Activated naive CD8-positive, alpha-beta T cell (primary cell): Measurements from ENCODE around the gene KCNC4.
A peak's percentile ranks its signal among the peaks of the same experiment; 100 is the strongest.

ENCODE experiments used
- H3K27ac Mint-ChIP-seq: one replicate; pipeline ENCODE4 v1.8.0; 2021; ENCODE audit warnings: mixed read lengths
- H3K27me3 Mint-ChIP-seq: one replicate; pipeline ENCODE4 v1.8.0; 2021; ENCODE audit warnings: mixed read lengths
- H3K36me3 Mint-ChIP-seq: one replicate; pipeline ENCODE4 v1.8.0; 2021; ENCODE audit warnings: mixed read lengths
- H3K4me1 Mint-ChIP-seq: one replicate; pipeline ENCODE4 v1.8.0; 2021; ENCODE audit warnings: low read depth, mixed read lengths
- H3K4me3 Mint-ChIP-seq: one replicate; pipeline ENCODE4 v1.8.0; 2021; ENCODE audit warnings: mild to moderate bottlenecking, mixed read lengths
- H3K9me3 Mint-ChIP-seq: one replicate; pipeline ENCODE4 v1.8.0; 2021; ENCODE audit warnings: low read depth, mixed read lengths

Gene KCNC4

GRCh38 chr1:110214454-110215404, 4.6 kb downstream of the KCNC4 start:
- Mint-ChIP-seq H3K4me3 (no peak overlapping the region), H3K27ac (no peak overlapping the region), H3K9me3 (no peaks in the 10 kb centered on the region), H3K36me3 (no peaks in the 10 kb centered on the region), H3K4me1 (peaks cover 33% of the 10 kb centered on the region), H3K27me3 (no peaks in the 10 kb centered on the region)

DNA sequence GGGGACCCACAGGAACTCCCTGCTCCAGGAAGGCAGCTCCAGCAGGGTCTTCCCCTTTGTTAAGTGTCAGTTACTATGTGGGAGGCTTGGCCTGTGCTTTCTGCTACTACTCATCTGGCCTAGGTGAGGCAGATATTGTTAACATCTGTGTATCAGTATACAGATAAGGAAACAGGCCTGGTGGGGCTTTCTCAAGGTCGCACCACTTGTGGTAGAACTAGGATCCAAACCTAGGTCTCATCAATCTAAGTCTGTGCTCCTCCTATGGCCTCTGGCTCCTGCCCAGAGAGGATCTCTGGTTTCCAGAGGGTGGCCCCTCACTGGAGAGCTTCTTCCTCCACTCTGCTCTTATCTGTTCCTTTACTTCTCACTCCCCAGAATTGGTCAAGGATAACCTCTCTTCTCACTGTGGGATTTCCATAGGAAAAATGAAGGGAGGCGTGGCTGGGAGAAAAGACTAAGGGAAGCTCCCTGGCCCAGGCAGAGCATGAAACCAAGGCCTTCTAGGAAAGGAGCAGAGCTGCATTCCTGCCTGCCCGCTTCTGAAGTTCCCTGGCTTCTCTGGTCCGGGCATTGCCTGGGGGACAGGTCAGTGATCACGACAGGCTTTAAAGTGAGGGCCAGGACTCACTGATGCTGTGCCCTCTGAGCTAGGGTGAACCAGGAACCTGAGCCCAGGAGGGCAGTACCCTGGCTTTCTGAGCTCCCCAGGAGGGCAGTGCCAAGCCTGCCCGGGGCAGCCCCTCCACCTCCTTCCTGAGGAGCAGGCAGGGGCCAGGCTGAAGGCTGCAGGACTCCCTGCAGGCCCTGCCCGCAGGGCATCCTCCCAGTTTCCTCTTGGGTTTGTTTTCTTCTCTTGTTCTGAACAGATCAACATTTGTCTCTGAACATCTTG, 5.8 kb downstream of the KCNC4 start:
- no peak overlapping the region for H3K27ac Mint-ChIP-seq
- H3K4me3 Mint-ChIP-seq, result no peak overlapping the region
- H3K9me3 Mint-ChIP-seq, result no peaks in the 10 kb centered on the region
- no peaks in the 10 kb centered on the region for H3K36me3 Mint-ChIP-seq
- no peaks in the 10 kb centered on the region for H3K27me3 Mint-ChIP-seq
- H3K4me1 Mint-ChIP-seq, result peaks cover 33% of the 10 kb centered on the region

DNA sequence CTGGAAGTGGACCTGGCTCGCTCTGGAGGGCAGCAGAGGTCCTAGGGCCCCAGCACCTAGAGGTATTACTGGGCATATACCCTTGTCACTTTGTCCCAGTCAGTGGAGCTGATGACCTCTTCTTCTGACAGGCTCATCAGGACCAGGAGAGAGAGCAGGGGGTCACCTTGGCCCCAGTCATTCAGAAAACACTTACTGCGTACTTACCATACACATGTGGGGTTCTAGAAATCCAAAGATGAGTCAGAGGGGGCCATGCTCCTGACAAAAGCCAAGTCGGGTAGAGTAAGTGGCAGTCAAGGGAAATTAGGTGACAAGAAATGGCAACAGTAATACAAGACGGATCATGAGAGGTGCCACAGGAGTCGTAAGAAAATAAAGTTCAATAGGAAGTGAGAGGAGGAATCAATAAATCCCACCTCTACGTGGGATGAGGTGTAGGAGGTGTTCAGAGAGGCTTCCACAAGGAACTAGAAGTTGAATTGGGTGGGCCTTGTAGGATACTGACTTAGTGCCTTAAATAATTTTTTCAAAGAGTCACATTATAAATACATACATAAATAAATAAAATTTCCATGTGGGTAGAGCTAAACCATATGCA, 6.8 kb downstream of the KCNC4 start:
- Mint-ChIP-seq H3K4me1 (peaks cover 33% of the 10 kb centered on the region), H3K9me3 (no peaks in the 10 kb centered on the region), H3K4me3 (no peak overlapping the region), H3K36me3 (no peaks in the 10 kb centered on the region), H3K27ac (no peak overlapping the region), H3K27me3 (no peaks in the 10 kb centered on the region)

DNA sequence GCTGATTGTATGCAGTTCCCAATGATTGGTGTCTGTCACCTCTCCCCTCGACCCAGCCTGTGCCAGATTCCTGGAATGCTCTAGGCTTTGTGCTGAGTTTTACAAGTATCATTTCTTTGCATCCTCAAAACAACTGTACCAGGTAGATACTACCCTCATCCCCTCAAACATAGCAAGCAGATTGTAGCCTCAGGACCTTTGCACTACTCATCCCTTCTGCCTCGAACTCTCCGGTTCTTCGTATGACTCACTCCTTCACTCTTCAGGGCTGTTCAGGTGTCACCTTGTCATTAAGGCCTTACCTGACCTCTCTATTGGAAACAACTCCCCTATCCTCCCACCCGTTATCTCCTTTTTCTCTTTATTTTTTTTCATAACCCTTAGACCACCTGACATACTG, 8.0 kb downstream of the KCNC4 start:
- H3K27me3 Mint-ChIP-seq, result no peaks in the 10 kb centered on the region
- no peak overlapping the region for H3K4me3 Mint-ChIP-seq
- peak overlapping the region; percentile 1 for H3K27ac Mint-ChIP-seq
- H3K9me3 Mint-ChIP-seq, result no peaks in the 10 kb centered on the region
- no peaks in the 10 kb centered on the region for H3K36me3 Mint-ChIP-seq
- peaks cover 24% of the 10 kb centered on the region for H3K4me1 Mint-ChIP-seq

GRCh38 chr1:110218739-110219138, 8.6 kb downstream of the KCNC4 start:
- Mint-ChIP-seq H3K4me1 (peaks cover 18% of the 10 kb centered on the region), H3K36me3 (peaks cover 3% of the 10 kb centered on the region), H3K27me3 (no peaks in the 10 kb centered on the region), H3K9me3 (no peaks in the 10 kb centered on the region), H3K27ac (no peak overlapping the region), H3K4me3 (no peak overlapping the region)

- Mint-ChIP-seq H3K36me3 (peaks cover 6% of the 10 kb centered on the region), H3K27ac (no peak overlapping the region), H3K4me1 (peaks cover 10% of the 10 kb centered on the region), H3K27me3 (no peaks in the 10 kb centered on the region), H3K9me3 (no peaks in the 10 kb centered on the region), H3K4me3 (no peak overlapping the region)
Measured at GRCh38 chr1:110220324-110220723, 10.2 kb downstream of the KCNC4 start.

GRCh38 chr1:110221119-110221518, 11.0 kb downstream of the KCNC4 start:
- H3K4me3 Mint-ChIP-seq, result no peak overlapping the region
- H3K36me3 Mint-ChIP-seq, result peaks cover 6% of the 10 kb centered on the region
- H3K27me3 Mint-ChIP-seq, result no peaks in the 10 kb centered on the region
- no peaks in the 10 kb centered on the region for H3K9me3 Mint-ChIP-seq
- H3K27ac Mint-ChIP-seq, result no peak overlapping the region
- peaks cover 8% of the 10 kb centered on the region for H3K4me1 Mint-ChIP-seq

DNA sequence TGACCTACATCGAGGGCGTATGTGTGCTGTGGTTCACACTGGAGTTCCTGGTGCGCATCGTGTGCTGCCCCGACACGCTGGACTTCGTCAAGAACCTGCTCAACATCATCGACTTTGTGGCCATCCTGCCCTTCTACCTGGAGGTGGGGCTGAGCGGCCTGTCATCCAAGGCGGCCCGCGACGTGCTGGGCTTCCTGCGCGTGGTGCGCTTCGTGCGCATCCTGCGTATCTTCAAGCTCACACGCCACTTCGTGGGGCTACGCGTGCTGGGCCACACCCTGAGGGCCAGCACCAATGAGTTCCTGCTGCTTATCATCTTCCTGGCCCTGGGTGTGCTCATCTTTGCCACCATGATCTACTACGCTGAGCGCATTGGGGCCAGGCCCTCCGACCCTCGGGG, 13.0 kb downstream of the KCNC4 start:
- Mint-ChIP-seq H3K4me1 (no peaks in the 10 kb centered on the region), H3K36me3 (peaks cover 6% of the 10 kb centered on the region), H3K27ac (no peak overlapping the region), H3K27me3 (no peaks in the 10 kb centered on the region), H3K4me3 (no peak overlapping the region), H3K9me3 (no peaks in the 10 kb centered on the region)

DNA sequence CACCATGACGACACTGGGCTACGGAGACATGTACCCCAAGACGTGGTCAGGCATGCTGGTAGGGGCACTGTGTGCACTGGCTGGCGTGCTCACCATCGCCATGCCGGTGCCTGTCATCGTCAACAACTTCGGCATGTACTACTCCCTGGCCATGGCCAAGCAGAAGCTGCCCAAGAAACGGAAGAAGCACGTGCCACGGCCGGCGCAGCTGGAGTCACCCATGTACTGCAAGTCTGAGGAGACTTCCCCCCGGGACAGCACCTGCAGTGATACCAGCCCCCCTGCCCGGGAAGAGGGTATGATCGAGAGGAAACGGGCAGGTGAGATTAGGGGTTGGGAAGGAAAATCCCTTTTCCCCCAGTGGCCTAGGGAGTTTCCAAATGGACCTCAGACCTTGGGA, 13.5 kb downstream of the KCNC4 start:
- Mint-ChIP-seq H3K4me1 (no peaks in the 10 kb centered on the region), H3K27me3 (no peaks in the 10 kb centered on the region), H3K4me3 (no peak overlapping the region), H3K9me3 (no peaks in the 10 kb centered on the region), H3K36me3 (peaks cover 6% of the 10 kb centered on the region), H3K27ac (no peak overlapping the region)

DNA sequence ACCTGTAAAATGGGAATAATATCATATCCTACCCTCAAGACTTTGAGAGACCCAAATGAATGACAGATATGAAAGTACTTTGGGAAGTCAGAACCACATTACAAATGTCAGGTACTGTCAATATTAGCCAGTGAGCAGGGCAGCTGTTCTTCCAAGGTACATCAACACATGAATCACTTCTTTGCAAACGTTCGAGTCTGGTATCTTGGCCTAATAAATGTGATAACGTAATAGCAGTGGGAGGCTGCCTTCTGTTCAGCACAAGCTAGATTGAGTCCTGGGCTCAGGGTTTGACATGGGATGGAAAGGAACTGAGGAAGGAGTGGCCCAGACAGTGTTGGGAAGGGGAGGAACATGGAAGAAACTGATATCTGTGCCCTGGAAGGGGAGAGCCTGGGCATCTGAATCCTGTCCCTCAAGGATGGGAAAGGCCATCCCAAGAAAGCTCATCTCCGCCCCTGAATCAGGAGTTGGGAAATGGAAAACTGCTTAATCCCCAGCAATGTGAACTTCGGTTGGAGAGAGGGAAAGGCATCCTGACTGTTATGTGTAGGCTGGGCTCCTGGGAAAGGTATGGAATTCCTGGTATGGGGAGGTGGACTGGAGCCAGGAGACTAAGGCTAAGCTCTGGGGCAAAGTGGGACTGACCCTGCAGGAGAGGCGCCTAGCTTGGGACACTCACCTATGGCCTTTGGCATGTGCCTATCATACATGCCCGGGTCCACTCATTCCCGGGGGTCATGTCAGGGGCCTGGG, 14.3 kb downstream of the KCNC4 start:
- no peak overlapping the region for H3K4me3 Mint-ChIP-seq
- no peak overlapping the region for H3K27ac Mint-ChIP-seq
- no peaks in the 10 kb centered on the region for H3K4me1 Mint-ChIP-seq
- peaks cover 6% of the 10 kb centered on the region for H3K36me3 Mint-ChIP-seq
- H3K27me3 Mint-ChIP-seq, result no peaks in the 10 kb centered on the region
- H3K9me3 Mint-ChIP-seq, result no peaks in the 10 kb centered on the region

GRCh38 chr1:110225212-110225611, 15.1 kb downstream of the KCNC4 start:
- no peak overlapping the region for H3K27ac Mint-ChIP-seq
- no peaks in the 10 kb centered on the region for H3K4me1 Mint-ChIP-seq
- no peaks in the 10 kb centered on the region for H3K27me3 Mint-ChIP-seq
- no peak overlapping the region for H3K4me3 Mint-ChIP-seq
- no peaks in the 10 kb centered on the region for H3K9me3 Mint-ChIP-seq
- peaks cover 6% of the 10 kb centered on the region for H3K36me3 Mint-ChIP-seq

DNA sequence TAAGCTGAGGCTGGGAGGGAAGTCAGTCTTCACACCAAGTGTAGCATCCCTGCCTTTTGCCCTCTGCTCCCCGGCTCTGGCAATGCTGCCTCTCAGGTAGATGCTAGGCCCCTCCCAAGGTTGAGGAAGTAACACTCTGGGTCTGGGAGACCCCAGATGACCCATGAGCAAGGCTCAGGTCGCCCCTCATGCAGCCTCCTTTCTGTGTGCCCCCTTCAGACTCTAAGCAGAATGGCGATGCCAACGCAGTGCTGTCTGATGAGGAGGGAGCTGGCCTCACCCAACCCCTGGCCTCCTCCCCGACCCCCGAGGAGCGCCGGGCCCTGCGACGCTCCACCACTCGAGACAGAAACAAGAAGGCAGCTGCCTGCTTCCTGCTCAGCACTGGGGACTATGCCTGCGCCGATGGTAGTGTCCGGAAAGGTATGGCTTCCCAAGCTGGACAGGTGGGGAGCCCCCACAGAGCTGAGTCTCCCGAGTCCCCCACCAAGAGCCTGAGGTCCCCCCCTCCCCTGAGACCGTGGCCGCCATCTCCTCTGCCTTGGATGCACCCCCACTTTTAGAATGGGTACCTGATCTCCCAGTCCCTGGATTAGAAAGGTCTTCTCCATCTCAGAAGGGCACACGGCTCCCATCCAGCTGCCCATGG, 15.8 kb downstream of the KCNC4 start:
- H3K27me3 Mint-ChIP-seq, result no peaks in the 10 kb centered on the region
- H3K9me3 Mint-ChIP-seq, result no peaks in the 10 kb centered on the region
- no peak overlapping the region for H3K27ac Mint-ChIP-seq
- H3K36me3 Mint-ChIP-seq, result peaks cover 6% of the 10 kb centered on the region
- no peak overlapping the region for H3K4me3 Mint-ChIP-seq
- no peaks in the 10 kb centered on the region for H3K4me1 Mint-ChIP-seq

GRCh38 chr1:110227774-110228173, 17.7 kb downstream of the KCNC4 start:
- H3K27ac Mint-ChIP-seq, result no peak overlapping the region

GRCh38 chr1:110228381-110228780, 18.3 kb downstream of the KCNC4 start:
- H3K9me3 Mint-ChIP-seq, result no peaks in the 10 kb centered on the region
- no peaks in the 10 kb centered on the region for H3K4me1 Mint-ChIP-seq
- no peak overlapping the region for H3K27ac Mint-ChIP-seq
- no peaks in the 10 kb centered on the region for H3K27me3 Mint-ChIP-seq
- peaks cover 7% of the 10 kb centered on the region for H3K36me3 Mint-ChIP-seq
- H3K4me3 Mint-ChIP-seq, result no peak overlapping the region

More at GRCh38 chr1:110227774-110228173, 17.7 kb downstream of the KCNC4 start:
- H3K27me3 Mint-ChIP-seq, result no peaks in the 10 kb centered on the region
- H3K4me3 Mint-ChIP-seq, result no peak overlapping the region
- H3K36me3 Mint-ChIP-seq, result peaks cover 8% of the 10 kb centered on the region
- no peaks in the 10 kb centered on the region for H3K9me3 Mint-ChIP-seq
- H3K4me1 Mint-ChIP-seq, result no peaks in the 10 kb centered on the region
